HG02610 (cell line): ENCODE data around the gene TTC7B.

Experiments
- ATAC-seq: cut with Tn5 transposase; IDR thresholded peaks from one replicate; pipeline ENCODE4 v1.9.1; 2021; ENCODE audit warnings: mild to moderate bottlenecking, moderate library complexity; ENCODE audit not compliant: unreplicated experiment

TTC7B gene

DNA sequence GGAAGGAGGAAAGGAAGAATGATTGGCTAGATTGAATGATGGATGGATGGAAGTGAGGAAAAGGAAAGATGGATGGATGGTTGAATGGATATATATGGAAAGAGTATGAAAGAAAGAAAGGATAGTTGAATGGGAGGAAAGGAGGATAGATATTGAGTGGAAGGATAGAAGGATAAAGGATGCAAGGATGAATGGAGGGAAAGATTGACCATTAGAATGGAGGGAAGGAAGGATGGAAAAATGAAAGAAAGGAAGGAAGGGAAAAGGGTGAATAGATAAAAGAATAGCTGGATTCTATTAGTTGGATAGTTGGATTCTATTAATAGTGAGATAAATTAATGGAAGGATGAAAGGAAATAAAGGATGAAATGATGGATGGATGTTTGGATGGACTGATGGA is 313.5 kb downstream of the TTC7B start:
- ATAC-seq: no peak

DNA sequence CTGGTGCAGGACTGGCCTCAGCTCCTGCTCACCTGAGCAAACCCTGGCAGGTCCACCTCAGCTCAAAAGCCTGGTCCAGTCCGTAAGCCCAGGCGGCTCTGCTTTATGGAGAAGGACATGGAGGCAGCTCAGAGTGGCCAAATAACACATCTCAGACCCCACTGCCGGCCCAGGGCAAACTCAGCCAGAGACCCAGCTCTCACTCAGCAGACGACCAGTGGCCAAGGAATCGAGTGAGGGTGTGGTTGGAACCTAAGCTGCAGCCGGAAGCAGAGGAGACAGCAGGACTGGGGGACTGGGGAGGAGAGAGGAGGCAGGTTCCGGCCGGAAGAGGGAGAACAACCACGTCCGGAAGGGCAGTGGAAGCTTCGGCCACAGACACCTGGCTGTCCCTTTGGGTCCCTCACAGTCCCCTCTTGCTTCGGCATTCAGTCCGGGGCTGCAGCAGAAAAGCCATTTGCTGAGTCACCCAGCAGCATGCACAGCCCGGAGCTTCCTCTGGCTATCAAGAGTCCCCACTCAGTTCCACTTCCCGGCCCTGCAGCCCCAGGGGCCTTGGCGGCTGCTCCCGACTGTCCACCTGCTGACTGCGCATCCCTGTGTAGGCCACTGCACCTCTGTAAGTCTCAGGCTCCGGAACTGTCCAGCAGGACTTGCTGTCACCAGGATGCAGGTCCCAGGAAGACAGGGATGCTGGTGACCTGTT is 315.4 kb downstream of the TTC7B start:
- ATAC-seq: no peak

DNA sequence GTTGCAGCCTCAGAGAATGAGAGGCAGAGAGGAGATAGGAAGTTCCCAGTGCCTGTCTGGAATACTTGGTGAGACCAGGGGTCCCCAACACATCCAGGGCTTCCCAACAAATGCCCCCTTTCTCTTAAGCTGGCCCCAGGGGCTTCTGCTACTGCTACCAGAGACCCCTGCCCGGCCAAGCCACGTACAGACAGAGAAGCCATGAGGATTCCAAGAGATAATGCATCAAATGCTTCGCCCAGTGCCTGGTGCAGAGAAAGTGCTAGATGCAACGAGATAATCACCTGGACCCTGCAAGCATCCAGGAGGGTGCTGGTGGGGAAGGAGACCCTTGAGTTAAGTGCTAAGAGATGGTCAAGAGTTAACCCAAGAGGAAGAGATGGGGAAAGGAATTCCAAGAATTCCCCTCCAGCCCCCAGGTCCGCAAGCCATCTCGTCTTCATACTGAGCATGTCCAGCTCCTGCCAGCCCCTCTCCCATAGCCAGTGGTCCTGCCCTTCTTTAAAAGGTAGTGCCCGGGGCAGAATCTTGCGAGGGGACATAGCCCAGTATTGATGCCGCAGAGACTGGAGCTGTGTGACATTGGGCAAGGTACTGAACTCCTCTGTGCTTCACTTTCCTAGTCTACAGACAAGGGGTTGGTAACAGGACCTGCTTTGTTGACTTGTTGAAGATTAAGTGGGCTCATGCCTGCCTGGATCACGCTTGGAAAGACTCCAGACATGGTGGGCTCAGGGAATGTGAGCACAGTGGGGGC is 316.1 kb downstream of the TTC7B start:
- ATAC-seq: no peak

DNA sequence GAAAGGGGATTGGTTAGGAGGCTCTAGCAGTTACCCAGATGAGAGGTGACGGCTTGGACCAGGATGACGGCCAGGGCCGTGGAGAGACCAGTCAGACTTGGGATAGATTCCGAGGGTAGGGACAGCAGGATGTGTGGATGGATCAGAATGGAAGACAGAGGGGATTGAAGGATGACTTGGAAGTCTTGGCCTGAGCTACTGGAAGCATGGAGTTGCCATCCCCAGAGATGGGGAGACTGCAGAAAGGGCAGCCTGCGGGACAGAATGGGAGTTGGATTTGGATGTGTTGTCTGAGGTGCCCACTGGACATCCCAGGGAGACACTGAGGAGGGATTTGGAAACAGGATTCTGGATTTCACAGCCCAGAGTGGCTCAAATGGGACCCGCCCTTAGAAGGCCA is 317.1 kb downstream of the TTC7B start:
- no peak for ATAC-seq

DNA sequence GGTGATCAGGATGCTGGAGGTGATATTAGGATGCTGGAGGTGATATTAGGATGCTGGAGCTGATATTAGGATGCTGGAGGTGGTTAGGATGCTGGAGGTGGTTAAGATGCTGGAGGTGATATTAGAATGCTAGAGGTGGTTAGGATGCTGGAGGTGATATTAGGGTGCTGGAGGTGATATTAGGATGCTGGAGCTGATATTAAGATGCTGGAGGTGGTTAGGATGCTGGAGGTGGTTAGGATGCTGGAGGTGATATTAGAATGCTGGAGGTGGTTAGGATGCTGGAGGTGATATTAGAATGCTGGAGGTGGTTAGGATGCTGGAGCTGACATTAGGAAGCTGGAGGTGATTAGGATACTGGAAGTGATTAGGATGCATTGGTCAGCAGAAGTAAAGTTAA is 318.0 kb downstream of the TTC7B start:
- no peak for ATAC-seq

DNA sequence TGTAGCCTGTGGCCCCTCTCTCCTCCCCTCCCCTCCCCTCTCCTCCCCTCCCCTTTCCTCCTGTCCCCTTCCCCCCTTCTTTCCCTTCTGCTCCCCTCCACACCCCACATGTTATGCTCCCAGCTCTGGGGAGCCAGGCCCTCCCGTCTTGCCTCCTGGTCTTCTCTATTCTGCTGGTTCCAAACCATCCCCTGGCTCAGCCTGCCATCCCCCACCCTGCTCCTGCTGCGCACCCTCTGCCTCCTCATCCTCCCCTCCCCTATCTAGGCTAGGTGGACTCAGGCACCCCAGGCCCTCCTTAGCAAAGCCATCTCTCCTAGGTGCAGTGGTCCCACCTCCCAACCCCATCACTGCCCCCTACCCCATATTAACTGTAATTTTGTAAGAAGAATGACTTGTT is 319.9 kb downstream of the TTC7B start:
- ATAC-seq: no peak

DNA sequence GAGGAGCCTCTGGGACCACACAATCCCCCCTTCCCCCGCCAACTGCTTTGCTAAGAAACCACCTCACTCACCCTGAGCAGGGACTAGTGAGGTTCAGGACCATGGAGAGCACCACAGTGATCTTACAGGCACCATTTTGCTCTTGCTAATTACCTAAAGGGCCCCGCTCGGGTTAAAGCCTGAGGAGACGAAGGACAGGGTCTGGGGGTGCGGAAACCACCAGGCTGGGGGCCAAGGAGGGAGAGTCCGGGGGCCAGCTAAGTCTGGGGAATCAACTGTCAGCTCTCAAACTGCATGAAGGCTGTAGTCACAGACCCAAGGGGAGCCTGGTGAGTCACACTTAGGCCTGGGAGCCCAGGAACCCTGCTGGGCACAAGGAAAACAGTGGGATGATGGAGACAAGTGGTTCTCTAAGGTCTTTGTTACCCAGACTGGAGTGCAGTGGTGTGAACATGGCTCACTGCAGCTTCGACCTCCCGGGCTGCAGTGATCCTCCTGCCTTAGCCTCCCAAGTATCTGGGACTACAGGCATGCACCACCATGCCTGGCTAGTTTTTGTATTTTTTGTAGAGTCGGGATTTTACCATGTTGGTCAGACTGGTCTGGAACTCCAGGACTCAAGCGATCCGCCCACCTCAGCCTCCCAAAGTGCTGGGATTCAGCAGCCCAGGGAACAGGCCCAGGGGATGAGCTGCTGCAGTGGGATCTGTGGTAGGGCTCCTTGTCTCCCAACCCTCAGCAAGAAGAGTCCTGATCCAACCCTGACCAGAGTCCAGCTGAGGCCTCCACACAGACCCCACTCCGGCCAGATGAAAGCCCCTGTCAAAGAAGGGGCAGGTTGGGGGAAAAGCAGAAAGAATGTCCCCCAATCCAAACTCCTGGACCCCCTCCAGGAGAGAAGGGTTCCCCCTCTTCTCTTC is 320.6 kb downstream of the TTC7B start:
- no peak for ATAC-seq

DNA sequence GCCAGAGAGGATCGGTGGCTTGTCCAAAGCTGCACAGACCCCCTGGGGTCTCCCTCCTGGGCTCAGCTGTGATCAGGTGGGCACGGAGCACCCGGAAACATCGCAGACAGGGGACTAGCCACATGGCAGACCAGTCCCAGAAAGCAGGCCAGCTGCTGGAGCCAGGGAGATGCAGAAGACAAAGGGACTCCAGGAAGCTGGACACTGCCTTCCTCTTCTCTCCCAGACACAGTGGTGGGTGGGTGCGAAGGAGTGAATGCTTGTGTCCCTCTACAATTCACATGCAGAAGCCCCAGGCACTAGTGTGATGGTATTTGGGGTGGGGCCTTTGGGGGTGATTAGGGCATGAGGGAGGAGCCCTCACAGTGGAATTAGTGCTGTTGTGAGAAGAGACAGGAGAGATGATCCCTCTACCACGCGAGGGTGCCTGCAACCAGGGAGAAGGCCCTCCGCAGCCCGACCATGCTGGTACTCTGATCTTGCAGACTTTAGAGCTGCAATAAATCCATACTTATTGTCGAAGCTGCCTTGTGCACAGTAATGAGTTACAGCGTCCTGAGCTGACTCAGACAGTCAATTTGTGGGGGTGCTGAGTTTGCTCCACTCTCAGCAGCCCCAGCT is 324.2 kb downstream of the TTC7B start:
- ATAC-seq: no peak

DNA sequence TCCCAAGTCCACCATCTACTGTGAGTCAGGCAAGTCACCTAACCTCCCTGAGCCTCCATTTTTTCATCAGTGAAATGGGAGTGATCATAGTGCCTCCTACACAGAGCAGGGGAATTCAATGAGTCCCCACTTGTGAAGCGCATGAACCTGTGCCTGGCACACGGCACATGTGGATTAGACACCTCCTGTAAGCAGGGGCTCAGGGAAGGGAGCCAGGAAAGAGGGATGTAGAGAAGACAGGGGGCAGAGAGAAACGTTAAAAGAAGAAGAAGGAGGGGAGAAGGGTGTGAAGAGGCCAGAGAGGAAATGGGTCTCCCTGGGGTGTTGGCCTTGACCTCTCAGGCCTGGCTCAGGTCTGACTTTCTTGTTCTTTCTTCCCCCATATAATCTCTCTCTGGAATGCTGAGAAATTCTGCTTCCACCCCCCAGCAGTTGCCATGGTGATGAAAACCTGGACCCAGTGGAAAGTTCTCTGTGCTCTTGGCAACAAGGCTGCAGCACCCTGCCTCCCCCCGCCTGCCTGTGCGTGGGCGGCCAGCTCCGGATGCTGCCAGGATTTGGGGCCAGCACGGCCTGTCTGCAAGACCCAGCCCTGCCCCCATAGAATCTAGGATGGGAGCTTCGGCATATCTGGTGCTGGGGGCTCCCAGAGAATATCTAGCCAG is 324.9 kb downstream of the TTC7B start:
- no peak for ATAC-seq

DNA sequence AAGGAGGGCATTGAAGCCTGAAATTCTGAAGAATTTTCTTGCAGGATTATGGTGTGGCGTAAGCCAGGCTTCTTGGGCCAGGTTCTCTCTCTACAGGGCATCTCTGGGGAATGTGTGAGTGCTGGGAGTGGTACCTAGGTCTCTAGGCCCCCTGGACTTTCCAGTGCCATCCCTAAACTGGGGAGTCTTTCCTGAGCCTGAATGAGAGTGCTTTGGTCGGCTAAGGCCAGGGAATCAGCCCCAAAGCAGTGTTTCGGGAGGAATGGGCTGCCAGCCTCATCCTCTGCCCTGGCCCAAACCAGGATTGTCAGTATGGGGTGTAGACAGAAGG is 325.5 kb downstream of the TTC7B start:
- ATAC-seq: no peak

DNA sequence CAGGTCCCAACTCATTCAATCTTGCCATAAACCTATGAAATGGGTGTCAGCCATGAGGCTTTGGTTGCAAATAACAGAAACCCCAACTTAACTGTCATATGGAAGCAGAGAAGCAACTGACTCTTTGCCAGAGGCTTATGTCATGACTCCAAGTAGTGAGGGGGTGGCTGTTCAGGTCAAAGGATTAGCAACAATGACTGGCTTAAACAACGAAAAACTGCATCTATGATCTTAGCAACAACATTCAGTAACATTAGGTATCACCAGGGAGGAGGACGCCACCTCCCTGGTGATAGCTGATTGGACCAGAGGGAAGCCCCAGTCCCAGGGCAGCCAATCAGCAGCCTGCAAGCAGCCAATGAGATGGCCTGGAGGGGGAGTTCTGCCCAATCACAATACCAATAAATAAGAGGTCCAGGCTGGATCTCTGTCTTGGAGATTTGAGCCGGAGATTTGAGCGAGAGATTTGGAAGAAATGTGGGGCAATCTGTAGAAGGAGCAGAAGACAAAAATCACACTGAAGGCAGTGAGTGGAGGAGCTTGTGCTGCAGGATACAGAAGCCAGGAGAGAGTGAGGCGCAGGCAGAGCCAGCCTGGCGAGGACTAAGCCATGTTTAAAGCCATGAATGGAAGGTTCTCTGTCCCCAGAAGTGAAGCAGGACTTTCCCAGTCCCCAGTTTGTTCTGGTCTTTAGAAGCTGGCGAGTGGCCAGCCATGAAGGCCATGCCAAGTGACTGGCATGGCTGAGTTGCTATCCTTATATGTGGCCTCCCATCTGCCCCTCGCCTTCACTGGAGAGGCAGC is 326.1 kb downstream of the TTC7B start:
- no peak for ATAC-seq

DNA sequence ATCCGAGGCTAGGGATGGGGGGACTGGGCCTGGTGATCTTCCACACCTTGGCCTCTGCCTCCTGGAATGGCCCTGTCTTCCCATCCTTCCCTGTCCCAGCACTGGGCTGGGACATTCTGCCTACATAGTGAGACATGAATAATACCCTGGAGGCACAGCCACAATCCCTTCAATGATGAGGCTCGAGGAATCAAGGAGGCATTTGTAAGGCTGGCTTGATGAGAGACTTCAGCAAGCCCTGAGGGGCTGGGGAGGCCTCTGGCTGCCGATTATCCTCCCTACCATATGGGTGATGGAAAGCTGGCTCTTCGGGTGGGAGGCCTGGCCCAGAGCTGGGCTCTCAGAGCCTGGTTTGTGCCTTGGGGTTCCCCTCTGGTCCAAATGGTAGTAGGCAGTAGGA is 326.9 kb downstream of the TTC7B start:
- no peak for ATAC-seq

DNA sequence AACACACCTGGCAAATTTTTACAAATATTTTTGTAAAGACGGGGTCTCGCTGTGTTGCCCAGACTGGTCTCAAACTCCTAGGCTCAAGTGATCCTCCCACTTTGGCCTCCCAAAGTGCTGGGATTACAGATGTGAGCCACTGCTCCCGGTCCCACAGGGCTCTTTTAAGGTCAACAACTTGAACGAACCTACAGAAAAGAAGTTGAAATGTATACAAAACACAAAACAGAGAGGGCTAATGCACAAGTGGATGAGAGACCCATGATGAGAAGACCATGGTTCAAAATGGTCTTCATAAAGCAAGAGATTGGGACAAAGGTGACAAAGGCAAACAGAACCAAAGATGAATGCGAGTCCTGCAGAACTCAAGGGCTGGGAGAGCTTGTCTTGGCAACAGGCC is 328.0 kb downstream of the TTC7B start:
- no peak for ATAC-seq

DNA sequence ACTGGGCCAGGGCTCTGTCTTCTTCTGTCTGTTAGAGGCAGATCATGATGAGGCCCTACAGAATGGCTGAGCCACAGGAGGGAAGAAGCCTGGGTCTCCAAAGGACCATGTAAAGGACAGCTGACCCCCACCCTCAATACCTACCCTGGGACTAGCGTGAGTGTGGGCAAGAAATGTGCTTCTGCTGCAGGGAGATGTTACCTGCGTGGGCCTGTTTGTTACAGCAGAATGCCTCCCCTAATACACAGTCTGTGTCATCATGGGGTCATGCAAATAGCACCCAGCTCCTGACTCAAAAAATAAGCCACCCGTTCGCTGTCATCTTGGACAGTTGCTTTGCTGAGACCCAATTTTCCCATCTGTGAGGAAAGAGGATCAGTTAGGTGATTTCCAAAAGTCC is 328.8 kb downstream of the TTC7B start:
- ATAC-seq: no peak

DNA sequence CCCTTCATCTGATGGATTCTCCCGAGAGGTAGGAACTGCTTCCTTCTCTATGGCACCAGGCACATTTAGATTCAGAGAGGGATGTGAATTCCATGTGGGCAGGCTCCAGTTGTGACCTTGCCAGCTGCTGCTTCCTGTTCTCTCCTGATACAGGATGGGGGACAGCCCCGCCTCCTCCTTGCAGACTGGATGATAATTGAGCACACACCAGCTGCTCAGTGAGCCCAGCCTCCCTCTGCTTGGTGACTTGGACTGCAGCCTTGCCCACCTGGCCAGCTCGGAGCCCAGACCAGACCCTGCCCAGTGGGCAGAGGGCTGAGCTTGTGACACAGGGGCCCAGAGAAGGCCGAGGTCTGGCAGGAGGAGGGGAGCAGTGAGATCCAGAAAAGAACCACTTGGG is 329.2 kb downstream of the TTC7B start:
- no peak for ATAC-seq

DNA sequence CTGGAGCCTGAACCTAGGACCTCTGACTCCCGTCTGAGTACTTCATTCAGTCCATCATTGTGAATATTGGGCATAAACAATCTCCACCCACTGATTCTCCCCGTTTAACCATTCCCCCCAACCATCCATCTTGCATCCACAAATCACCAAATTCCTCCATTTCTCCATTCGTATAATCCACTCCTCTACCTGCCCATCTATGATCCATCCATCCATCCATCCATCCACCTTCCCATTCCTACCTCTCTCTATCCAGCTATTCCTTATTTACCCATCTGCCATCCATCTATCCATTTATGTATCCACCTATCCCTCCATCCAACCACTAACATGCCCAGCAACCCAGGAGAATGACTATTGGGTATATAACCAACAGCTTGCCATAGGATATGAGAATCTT is 331.9 kb downstream of the TTC7B start:
- ATAC-seq: no peak

DNA sequence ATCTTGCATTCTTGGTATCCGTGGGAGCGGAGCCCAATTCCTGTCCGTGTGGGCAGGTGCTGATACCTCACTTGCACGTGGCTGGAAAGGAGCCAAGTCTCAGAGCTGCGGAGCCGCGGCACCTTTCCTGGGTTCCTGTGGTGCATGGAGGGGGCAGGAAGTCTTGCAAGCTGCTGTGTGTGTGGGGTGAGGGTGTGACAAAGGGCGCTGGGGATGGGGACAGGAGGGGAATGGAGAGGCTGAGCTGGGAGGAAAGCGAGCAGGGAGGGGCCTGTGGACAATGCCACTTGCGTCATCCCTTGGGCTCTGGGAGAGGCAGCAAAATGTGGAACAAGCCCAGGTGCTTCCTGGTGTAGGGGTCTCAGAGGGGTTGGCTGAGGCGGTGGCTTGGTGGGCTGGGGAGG is 332.7 kb downstream of the TTC7B start:
- no peak for ATAC-seq

DNA sequence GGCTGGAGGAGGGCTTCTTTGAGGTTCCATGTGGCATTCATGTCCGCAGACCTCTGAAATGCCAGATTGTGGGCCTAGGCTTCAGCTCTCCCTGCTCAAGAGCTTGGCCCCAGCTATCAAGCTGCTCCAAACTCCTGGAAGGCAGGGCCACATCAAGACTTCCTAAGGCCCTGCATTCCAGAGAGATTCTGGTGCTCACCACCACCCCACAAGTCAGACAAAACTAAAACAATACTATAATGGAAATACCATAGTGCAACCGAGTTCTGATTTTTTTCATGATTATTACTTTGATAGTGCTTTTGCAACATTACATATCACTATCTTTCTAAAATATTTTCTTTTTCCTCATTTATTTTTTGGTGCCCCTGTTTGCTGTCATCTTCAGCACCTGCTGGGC is 333.1 kb downstream of the TTC7B start:
- no peak for ATAC-seq

DNA sequence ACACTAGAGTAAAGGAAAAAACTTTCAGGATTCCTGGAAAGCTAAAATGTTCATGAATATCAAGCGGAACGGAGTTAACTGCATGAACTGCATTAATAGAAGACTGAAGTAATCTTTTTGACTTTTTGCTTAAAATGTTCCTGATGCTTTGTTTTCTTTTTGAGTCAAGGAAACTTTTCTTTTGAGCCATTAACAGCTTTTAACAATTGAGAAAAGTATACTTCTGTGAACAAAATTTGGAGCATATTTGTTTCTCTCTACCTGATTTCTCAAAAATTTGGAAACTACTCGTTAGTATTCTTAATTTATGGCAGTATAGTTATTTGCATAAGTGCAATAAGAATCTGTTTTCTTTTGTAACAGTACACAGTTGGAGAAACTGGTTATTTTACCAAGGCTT is 340.9 kb downstream of the TTC7B start:
- no peak for ATAC-seq
